ENCODE measurements around the gene CENPP.

The CENPP gene

DNA sequence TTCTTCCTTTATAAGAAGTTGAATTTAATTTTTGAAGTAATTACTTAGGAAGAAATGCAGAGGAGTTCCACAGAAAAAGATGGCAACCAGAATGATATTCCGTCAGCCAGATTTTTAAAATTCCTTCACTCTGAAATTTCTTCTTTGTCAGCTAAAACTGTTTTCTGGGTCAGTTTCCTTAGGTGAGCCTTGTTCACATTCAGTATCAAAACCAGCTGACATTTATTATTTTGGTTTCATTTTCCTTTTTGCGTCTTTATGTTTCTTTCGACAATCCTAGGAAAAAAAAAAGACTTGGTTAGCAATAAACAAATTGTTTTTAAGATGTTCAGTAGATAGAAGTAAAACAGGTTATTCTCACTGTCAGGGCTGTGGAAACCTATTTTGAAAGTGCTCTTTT, 28.1 kb upstream of the CENPP start:
- H3K4me3 ChIP-seq (ENCODE audit: insufficient read length, low read depth): no peak overlapping the region
- no peak for DNase-seq (ENCODE audit: low read depth, low spot score)
- H3K36me3 ChIP-seq (ENCODE audit: insufficient read depth, insufficient read length, low read length): peaks cover 69% of the 10 kb centered on the region
- H3K9me3 ChIP-seq (ENCODE audit: insufficient read depth, low read length): no peaks in the 10 kb centered on the region
- TF ChIP-seq ZNF274 (IDR thresholded peaks at IDR 0.05; ENCODE audit: low read depth, low read length): no peak
- TF ChIP-seq SUZ12 (IDR thresholded peaks at IDR 0.05; ENCODE audit: extremely low read depth, insufficient read depth, insufficient read length): no peak
- TF ChIP-seq YY1 (IDR thresholded peaks at IDR 0.05; ENCODE audit: insufficient read depth, insufficient read length): no peak
- H3K4me1 ChIP-seq (ENCODE audit: insufficient read depth, insufficient read length): no peaks in the 10 kb centered on the region
- H3K9ac ChIP-seq (ENCODE audit: insufficient read length, low read depth): no peak overlapping the region
- H3K27me3 ChIP-seq (ENCODE audit: insufficient read depth, insufficient read length): no peaks in the 10 kb centered on the region

DNA sequence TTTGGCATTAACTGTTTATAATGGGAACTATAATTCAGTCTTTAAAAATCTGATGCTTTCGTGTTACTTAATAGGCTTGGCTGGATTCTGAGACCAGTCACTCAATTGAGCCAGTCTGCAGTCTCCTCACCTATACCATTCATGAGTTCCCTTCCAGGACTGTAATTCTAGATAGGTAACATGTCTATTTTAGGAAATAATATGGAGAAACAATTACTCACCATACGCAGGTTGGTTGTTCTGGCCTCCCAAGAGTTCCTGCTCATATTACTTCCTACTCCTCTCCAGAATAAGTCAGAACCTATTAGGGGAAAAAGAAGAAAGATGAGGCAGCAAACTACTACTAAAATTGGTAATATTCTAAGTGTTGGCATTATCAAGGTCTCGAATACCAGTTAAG, 27.7 kb upstream of the CENPP start:
- Histone ChIP-seq H3K27me3 (ENCODE audit: insufficient read depth, insufficient read length) (no peaks in the 10 kb centered on the region), H3K9me3 (ENCODE audit: insufficient read depth, low read length) (no peaks in the 10 kb centered on the region), H3K4me1 (ENCODE audit: insufficient read depth, insufficient read length) (no peaks in the 10 kb centered on the region), H3K36me3 (ENCODE audit: insufficient read depth, insufficient read length, low read length) (peaks cover 74% of the 10 kb centered on the region), H3K4me3 (ENCODE audit: insufficient read length, low read depth) (no peak overlapping the region), H3K9ac (ENCODE audit: insufficient read length, low read depth) (no peak overlapping the region)
- TF ChIP-seq ZNF274 (IDR thresholded peaks at IDR 0.05; ENCODE audit: low read depth, low read length): no peak
- no peak for TF ChIP-seq YY1 (IDR thresholded peaks at IDR 0.05; ENCODE audit: insufficient read depth, insufficient read length)
- TF ChIP-seq SUZ12 (IDR thresholded peaks at IDR 0.05; ENCODE audit: extremely low read depth, insufficient read depth, insufficient read length): no peak
- DNase-seq (ENCODE audit: low read depth, low spot score): no peak

DNA sequence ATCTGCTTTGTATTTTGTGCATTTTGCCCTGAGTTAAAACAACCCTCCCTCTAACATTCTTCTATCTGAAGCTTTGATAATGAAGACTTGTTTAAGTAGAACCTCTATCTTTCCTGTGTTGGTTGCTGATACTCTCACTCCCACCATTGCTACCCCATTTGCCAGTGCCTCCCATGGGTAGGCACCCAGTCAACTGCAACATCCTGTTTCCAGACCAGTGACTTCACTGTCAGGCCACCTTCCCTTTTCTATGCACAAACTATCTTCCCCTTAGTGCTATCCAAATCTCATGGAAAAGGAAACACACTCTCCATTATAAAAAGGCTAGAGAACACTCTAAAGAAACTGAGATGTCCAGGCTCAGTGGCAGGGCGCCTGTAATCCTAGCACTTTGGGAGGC, 26.6 kb upstream of the CENPP start:
- DNase-seq (ENCODE audit: low read depth, low spot score): no peak
- H3K4me3 ChIP-seq (ENCODE audit: insufficient read length, low read depth): no peak overlapping the region
- no peaks in the 10 kb centered on the region for H3K4me1 ChIP-seq (ENCODE audit: insufficient read depth, insufficient read length)
- no peaks in the 10 kb centered on the region for H3K9me3 ChIP-seq (ENCODE audit: insufficient read depth, low read length)
- no peaks in the 10 kb centered on the region for H3K27me3 ChIP-seq (ENCODE audit: insufficient read depth, insufficient read length)
- H3K36me3 ChIP-seq (ENCODE audit: insufficient read depth, insufficient read length, low read length): peaks cover 84% of the 10 kb centered on the region
- no peak overlapping the region for H3K9ac ChIP-seq (ENCODE audit: insufficient read length, low read depth)
- TF ChIP-seq YY1 (IDR thresholded peaks at IDR 0.05; ENCODE audit: insufficient read depth, insufficient read length): no peak
- TF ChIP-seq ZNF274 (IDR thresholded peaks at IDR 0.05; ENCODE audit: low read depth, low read length): no peak
- TF ChIP-seq SUZ12 (IDR thresholded peaks at IDR 0.05; ENCODE audit: extremely low read depth, insufficient read depth, insufficient read length): no peak

DNA sequence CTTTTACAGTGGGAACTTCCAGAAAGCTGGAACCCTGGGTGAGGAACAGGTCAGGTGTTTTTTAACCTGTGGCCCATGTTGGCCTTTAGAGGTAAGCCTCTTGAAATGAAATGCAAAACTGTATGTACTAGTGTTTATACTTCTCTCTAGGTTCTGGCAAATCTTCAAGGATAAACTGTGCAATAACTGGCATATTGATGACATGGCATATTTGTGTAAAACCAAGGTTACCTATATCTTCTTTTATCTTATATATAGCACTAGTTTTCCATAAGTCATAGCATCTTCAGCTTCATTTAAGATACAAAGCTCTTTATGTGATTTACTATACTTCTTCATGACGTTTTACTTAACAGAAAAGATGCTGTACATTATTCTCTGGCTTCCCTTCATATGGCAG, 24.8 kb upstream of the CENPP start:
- no peak for TF ChIP-seq ZNF274 (IDR thresholded peaks at IDR 0.05; ENCODE audit: low read depth, low read length)
- TF ChIP-seq YY1 (IDR thresholded peaks at IDR 0.05; ENCODE audit: insufficient read depth, insufficient read length): no peak
- no peak for TF ChIP-seq SUZ12 (IDR thresholded peaks at IDR 0.05; ENCODE audit: extremely low read depth, insufficient read depth, insufficient read length)
- Histone ChIP-seq H3K4me3 (ENCODE audit: insufficient read length, low read depth) (no peak overlapping the region), H3K27me3 (ENCODE audit: insufficient read depth, insufficient read length) (no peaks in the 10 kb centered on the region), H3K9ac (ENCODE audit: insufficient read length, low read depth) (no peak overlapping the region), H3K4me1 (ENCODE audit: insufficient read depth, insufficient read length) (no peaks in the 10 kb centered on the region), H3K9me3 (ENCODE audit: insufficient read depth, low read length) (no peaks in the 10 kb centered on the region), H3K36me3 (ENCODE audit: insufficient read depth, insufficient read length, low read length) (peaks cover 100% of the 10 kb centered on the region)
- no peak for DNase-seq (ENCODE audit: low read depth, low spot score)

DNA sequence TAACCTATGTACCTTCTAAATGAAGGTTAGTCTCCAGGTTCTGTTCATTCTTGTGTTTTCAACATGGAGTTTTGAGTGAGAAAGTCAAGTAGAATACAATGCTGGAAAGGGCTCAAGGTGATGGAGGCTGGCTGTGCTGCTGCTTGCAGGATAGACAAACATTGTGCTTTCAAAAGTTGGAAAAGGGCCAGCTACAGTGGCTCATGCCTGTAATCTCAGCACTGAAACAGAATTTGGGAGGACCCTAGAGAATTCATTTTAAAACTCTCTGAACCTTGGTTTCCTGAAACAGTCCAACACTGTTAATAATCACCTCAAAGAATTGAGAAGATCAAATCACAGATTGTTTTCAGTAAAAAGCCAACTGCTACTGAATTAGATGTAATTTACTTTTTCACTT, 16.9 kb upstream of the CENPP start:
- DNase-seq (ENCODE audit: low read depth, low spot score): no peak
- H3K4me1 ChIP-seq (ENCODE audit: insufficient read depth, insufficient read length): no peaks in the 10 kb centered on the region
- no peaks in the 10 kb centered on the region for H3K27me3 ChIP-seq (ENCODE audit: insufficient read depth, insufficient read length)
- H3K9me3 ChIP-seq (ENCODE audit: insufficient read depth, low read length): no peaks in the 10 kb centered on the region
- H3K9ac ChIP-seq (ENCODE audit: insufficient read length, low read depth): no peak overlapping the region
- no peak for TF ChIP-seq SUZ12 (IDR thresholded peaks at IDR 0.05; ENCODE audit: extremely low read depth, insufficient read depth, insufficient read length)
- no peak for TF ChIP-seq ZNF274 (IDR thresholded peaks at IDR 0.05; ENCODE audit: low read depth, low read length)
- no peak for TF ChIP-seq YY1 (IDR thresholded peaks at IDR 0.05; ENCODE audit: insufficient read depth, insufficient read length)
- no peak overlapping the region for H3K4me3 ChIP-seq (ENCODE audit: insufficient read length, low read depth)
- H3K36me3 ChIP-seq (ENCODE audit: insufficient read depth, insufficient read length, low read length): peaks cover 86% of the 10 kb centered on the region

- no peaks in the 10 kb centered on the region for H3K27me3 ChIP-seq (ENCODE audit: insufficient read depth, insufficient read length)
- TF ChIP-seq YY1 (IDR thresholded peaks at IDR 0.05; ENCODE audit: insufficient read depth, insufficient read length): no peak
- no peak for TF ChIP-seq SUZ12 (IDR thresholded peaks at IDR 0.05; ENCODE audit: extremely low read depth, insufficient read depth, insufficient read length)
- TF ChIP-seq ZNF274 (IDR thresholded peaks at IDR 0.05; ENCODE audit: low read depth, low read length): no peak
- H3K36me3 ChIP-seq (ENCODE audit: insufficient read depth, insufficient read length, low read length): peaks cover 84% of the 10 kb centered on the region
- H3K9ac ChIP-seq (ENCODE audit: insufficient read length, low read depth): no peak overlapping the region
- H3K4me3 ChIP-seq (ENCODE audit: insufficient read length, low read depth): no peak overlapping the region
- DNase-seq (ENCODE audit: low read depth, low spot score): no peak
- H3K9me3 ChIP-seq (ENCODE audit: insufficient read depth, low read length): no peaks in the 10 kb centered on the region
- H3K4me1 ChIP-seq (ENCODE audit: insufficient read depth, insufficient read length): no peaks in the 10 kb centered on the region
Observed at GRCh38 chr9:92310562-92310961, 15.2 kb upstream of the CENPP start.

DNA sequence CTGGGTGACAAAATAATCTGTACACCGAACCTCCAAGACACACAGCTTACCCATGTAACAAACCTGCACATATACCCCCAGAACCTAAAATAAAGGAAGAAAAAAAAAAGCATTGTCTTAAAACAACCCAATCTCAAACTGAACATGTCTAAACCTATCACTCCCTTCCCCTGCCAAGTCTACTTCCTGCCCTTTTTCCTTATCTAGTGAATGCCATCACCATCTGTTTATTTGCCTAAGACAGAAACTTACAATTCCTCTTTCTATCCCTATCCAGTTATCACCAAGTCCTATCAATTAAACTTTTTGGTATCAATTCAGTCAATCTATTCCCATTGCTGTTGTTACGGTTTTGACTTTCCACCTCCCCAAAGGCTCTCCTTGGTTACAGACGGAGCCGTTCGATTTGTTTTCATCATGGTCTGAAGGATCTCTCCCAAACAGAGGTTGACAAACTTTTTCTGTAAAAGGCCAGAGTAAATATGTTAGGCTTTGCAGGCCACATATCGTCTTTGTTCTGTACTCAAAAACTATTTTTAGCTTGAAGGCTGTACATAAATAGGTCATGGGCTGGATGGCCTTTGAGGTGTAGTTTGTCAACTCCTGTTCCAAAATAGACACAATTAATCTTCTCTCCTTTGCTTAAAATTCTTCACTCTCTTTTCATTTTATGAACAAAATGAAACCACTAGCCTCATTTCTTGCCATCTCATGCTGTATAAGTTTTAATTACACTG, 12.7 kb upstream of the CENPP start:
- DNase-seq (ENCODE audit: low read depth, low spot score): no peak
- no peaks in the 10 kb centered on the region for H3K9me3 ChIP-seq (ENCODE audit: insufficient read depth, low read length)
- H3K27me3 ChIP-seq (ENCODE audit: insufficient read depth, insufficient read length): no peaks in the 10 kb centered on the region
- no peak overlapping the region for H3K4me3 ChIP-seq (ENCODE audit: insufficient read length, low read depth)
- no peak overlapping the region for H3K9ac ChIP-seq (ENCODE audit: insufficient read length, low read depth)
- peaks cover 83% of the 10 kb centered on the region for H3K36me3 ChIP-seq (ENCODE audit: insufficient read depth, insufficient read length, low read length)
- no peak for TF ChIP-seq ZNF274 (IDR thresholded peaks at IDR 0.05; ENCODE audit: low read depth, low read length)
- no peak for TF ChIP-seq SUZ12 (IDR thresholded peaks at IDR 0.05; ENCODE audit: extremely low read depth, insufficient read depth, insufficient read length)
- no peak for TF ChIP-seq YY1 (IDR thresholded peaks at IDR 0.05; ENCODE audit: insufficient read depth, insufficient read length)
- no peaks in the 10 kb centered on the region for H3K4me1 ChIP-seq (ENCODE audit: insufficient read depth, insufficient read length)
